ENCODE data around the gene MRPS16.

GRCh38 chr10:73248259-73248724 lies 4.2 kb downstream of the MRPS16 start:
- no peak for TF ChIP-seq CTCF (conservative IDR thresholded peaks at IDR 0.05)
- TF ChIP-seq ZFX (IDR thresholded peaks at IDR 0.05): no peak
